Activated T-cell treated with anti-CD3 and anti-CD28 coated beads for 1 hour (primary cell): ENCODE measurements around the gene ST6GALNAC1.

Experiments
- DNase-seq: peaks from one replicate; pipeline ENCODE4 v3.0.0-alpha.2; 2020; ENCODE audit warnings: low read depth

The ST6GALNAC1 gene

GRCh38 chr17:76577876-76578275 lies 65.7 kb downstream of the ST6GALNAC1 start:
- no peak for DNase-seq

- DNase-seq: no peak
Measured at GRCh38 chr17:76576189-76576588, 67.4 kb downstream of the ST6GALNAC1 start.

DNA sequence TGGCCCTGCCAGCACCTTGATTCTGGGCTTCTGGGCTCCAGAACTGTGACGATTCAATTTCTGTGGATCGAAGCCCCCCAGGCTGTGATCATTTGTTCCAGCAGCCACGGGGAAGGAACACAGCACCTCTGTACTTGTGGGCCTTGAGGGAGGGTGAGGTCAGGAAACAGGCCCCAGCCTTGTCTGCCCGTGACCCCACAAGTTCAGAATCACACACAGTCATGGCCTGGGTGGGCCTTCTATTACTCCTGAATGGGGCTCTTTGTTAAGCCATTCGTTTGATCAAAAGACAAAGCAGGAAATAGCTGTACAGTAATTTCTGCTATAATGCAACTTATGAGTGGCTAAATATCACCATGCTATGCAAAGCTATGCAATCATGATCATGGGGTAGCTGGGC lies 68.0 kb downstream of the ST6GALNAC1 start:
- DNase-seq: no peak
